H54 (cell line): ENCODE measurements around the gene MOB4.

ENCODE experiments used
- DNase-seq: peaks from one replicate; pipeline ENCODE4 v3.0.0; 2011; ENCODE audit warnings: low spot score, mixed read lengths; ENCODE audit not compliant: insufficient read length
- FAIRE-seq: peaks from 3 replicates; lab custom pipeline; 2011; peaks lifted over from hg19 to GRCh38; lab: Jason Lieb, UNC
- POLR2A ChIP-seq: IDR thresholded peaks from 2 replicates; pipeline ENCODE4 v1.6.1; 2011; ENCODE audit warnings: low read depth, mild to moderate bottlenecking, low read length

The MOB4 gene

GRCh38 chr2:197499594-197500502, 16.0 kb upstream of the MOB4 start, which contains the start of the genes HSPD1 and HSPE1:
TSS of gene HSPD1 (minus strand) at chr2:197499840. CDS start at chr2:197498848, 992 bp downstream.
TSS of gene HSPE1 (plus strand) at chr2:197500379. CDS start at chr2:197500437, 58 bp downstream.
- DNase-seq (peak; percentile 85), FAIRE-seq (peak; percentile 87)
- peak; percentile 99 for TF ChIP-seq POLR2A

GRCh38 chr2:197500503-197501131, 15.2 kb upstream of the MOB4 start:
- FAIRE-seq (peak; percentile 6), DNase-seq (no peak)
- TF ChIP-seq POLR2A, result no peak

- DNase-seq (no peak), FAIRE-seq (no peak)
- TF ChIP-seq POLR2A, result no peak
Observed at GRCh38 chr2:197502201-197502600, 13.7 kb upstream of the MOB4 start.

DNA sequence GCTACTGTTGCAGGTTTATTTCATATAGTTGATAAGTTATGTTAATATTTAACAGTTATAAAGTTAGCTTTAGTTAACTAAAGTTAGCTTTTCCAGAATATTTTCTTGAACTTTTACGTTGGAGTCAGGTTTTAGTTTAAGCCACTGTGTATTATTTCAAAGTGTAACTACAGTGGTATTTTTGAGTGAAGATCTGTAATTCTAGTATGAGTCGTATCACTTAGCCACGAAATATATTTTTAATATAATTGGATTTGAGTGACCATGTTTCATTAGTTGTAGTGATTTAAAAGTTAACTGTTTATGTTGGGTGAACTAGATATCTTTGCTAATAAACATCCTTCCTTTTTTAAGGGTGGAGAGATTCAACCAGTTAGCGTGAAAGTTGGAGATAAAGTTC, 13.2 kb upstream of the MOB4 start:
- TF ChIP-seq POLR2A, result no peak
- FAIRE-seq (no peak), DNase-seq (no peak)

GRCh38 chr2:197504000-197504399, 11.9 kb upstream of the MOB4 start:
- FAIRE-seq (no peak), DNase-seq (no peak)
- TF ChIP-seq POLR2A, result no peak

- TF ChIP-seq POLR2A, result no peak
- DNase-seq (no peak), FAIRE-seq (no peak)
Observed at GRCh38 chr2:197504512-197504911, 11.4 kb upstream of the MOB4 start.

GRCh38 chr2:197506658-197507057, 9.2 kb upstream of the MOB4 start:
- FAIRE-seq (no peak), DNase-seq (no peak)
- no peak for TF ChIP-seq POLR2A

GRCh38 chr2:197513915-197514314, 2.0 kb upstream of the MOB4 start:
- TF ChIP-seq POLR2A, result no peak
- no peak for FAIRE-seq
- no peak for DNase-seq

GRCh38 chr2:197514754-197515153, 1.1 kb upstream of the MOB4 start:
- FAIRE-seq, result peak; percentile 43
- no peak for DNase-seq
- TF ChIP-seq POLR2A, result no peak

- no peak for TF ChIP-seq POLR2A
- DNase-seq (no peak), FAIRE-seq (no peak)
Observed at GRCh38 chr2:197515315-197515738, 539 bp upstream of the MOB4 start.

DNA sequence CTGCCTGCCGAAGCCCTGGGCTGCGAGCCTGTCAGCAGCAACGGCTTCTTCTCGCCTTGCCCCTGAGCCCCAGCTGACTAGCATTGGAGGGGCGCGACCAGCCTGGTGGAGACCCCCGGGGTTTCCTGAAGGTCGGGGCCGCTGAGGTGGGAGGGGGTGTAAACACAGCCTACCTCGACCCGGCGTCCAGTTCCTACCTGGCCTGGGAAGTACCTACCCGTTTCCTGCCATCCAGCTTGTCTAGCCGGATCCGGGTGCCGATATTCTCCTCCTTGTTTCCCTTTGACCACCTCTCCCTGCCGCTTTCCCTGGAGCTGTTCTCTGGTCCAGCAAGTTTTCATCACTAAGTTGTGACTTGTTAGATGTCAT, 511 bp downstream of the MOB4 start:
- FAIRE-seq (no peak), DNase-seq (no peak)
- no peak for TF ChIP-seq POLR2A

DNA sequence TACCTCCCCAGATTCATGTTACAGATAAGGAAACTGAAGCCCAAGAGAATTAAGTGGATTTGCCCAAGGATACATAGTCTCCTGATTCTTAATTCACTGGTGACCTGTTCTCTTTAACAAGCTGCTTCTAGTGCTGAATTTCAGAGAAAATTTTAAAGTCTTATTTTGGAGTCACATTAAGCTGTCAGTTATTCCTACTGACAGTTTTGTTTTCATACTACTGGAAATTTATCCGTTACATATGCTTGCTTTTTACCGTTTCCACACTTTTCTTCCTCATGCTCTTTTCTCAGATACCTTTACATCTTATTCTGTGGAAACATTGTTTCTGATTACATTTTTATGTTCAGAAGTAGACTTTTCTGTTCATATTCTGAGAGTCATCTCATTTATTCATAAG, 1.3 kb downstream of the MOB4 start:
- FAIRE-seq (no peak), DNase-seq (no peak)
- TF ChIP-seq POLR2A, result no peak

DNA sequence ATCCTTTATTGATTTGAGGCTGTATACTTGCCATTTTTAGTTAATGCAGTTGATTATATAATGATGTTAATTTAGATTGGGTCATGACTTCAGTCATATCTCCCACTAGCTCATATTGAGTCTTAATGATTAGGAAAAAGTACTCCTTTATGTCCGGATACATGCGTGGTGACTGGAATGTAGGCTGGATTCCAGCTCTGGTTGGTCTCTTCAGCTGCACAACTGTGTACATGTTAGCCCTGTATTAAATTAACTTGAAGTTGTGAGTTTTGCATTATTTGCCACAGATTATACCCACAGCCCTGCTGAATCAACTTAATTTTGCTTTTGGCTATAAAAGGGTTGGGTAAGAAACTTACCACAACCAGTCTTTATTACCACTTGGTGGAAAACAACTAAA, 22.5 kb downstream of the MOB4 start:
- no peak for DNase-seq
- TF ChIP-seq POLR2A, result no peak
- peak; percentile 33 for FAIRE-seq

DNA sequence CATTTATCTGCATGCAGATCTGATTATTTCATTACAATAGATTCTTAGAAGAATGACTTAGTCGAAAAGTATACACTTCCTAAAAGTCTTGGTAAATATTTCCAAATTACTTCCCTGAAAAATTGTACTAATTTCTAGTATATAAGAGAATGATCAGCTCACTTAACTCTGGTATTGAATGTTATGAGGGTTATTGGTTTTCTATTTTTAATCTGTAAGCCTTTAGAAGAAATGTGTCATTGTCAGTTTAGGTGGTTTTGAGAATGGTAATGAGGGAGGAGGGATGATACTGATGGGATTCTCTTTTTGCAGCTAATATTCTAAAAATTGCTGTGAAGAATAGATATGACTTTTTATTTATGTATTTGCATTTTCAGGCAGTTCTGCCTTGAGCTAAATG, 23.9 kb downstream of the MOB4 start:
- no peak for FAIRE-seq
- no peak for TF ChIP-seq POLR2A
- DNase-seq, result no peak

- no peak for TF ChIP-seq POLR2A
- FAIRE-seq (no peak), DNase-seq (no peak)
Observed at GRCh38 chr2:197543206-197543605, 27.3 kb downstream of the MOB4 start.
